GM21529 (cell line): ENCODE data around the gene TRPV5.

ENCODE experiments used
- ATAC-seq: cut with Tn5 transposase; IDR thresholded peaks from one replicate; pipeline ENCODE4 v1.9.1; 2021; ENCODE audit not compliant: unreplicated experiment

TRPV5 gene

DNA sequence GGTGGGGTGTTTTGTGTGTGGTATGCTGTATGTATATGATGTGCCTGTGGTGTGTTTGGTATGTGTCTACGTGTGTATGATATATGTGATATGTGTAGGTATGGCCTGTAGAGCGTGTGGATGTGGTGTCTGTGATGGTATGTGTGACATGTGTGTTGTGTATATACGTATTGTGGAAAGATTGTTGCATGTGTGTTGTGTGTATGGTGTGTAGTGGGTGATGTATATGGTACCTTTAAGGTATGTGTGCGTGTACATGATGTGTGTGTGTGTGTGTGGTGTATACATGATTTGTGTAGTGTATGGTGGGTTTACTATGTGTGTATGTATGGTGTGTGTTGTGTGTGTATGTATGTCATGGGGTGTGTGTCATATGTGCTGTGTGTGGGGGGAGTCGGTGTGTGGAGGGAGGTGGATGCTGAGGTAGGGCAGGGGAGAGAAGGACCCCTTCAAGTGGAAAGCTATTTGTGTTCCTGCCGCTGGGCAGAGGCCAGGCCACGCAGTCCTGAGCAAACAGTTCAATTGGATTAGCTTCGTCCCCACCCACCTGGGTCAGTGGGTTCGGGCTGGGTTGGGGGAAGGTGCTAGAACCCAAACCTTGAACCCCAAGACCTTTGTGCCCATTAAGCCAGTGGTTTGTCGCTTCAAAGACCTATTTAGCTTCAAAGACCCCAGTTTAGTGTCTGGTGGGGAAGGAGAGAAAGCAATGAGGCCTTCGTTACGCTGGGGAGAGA, 46.1 kb downstream of the TRPV5 start:
- ATAC-seq, result no peak

DNA sequence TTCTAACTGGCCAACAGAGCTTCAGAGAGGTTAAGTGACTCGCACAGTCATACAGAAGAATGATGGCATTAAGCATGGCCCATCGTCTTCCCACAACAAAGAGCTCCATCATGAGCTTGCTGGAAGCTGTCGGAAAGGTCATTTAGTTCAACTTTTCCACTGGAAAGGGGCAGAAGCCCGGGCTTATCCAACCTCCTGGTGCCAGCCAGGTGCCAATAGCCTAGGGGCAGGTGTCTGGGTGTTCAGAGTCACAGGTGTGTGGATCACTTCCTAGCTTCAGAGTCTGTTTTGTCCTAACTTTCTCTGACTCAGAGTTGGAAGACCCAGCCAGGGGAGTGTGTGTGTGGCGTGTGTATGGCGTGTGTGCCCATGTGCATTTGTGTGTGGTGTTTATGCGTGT, 46.7 kb downstream of the TRPV5 start:
- no peak for ATAC-seq

DNA sequence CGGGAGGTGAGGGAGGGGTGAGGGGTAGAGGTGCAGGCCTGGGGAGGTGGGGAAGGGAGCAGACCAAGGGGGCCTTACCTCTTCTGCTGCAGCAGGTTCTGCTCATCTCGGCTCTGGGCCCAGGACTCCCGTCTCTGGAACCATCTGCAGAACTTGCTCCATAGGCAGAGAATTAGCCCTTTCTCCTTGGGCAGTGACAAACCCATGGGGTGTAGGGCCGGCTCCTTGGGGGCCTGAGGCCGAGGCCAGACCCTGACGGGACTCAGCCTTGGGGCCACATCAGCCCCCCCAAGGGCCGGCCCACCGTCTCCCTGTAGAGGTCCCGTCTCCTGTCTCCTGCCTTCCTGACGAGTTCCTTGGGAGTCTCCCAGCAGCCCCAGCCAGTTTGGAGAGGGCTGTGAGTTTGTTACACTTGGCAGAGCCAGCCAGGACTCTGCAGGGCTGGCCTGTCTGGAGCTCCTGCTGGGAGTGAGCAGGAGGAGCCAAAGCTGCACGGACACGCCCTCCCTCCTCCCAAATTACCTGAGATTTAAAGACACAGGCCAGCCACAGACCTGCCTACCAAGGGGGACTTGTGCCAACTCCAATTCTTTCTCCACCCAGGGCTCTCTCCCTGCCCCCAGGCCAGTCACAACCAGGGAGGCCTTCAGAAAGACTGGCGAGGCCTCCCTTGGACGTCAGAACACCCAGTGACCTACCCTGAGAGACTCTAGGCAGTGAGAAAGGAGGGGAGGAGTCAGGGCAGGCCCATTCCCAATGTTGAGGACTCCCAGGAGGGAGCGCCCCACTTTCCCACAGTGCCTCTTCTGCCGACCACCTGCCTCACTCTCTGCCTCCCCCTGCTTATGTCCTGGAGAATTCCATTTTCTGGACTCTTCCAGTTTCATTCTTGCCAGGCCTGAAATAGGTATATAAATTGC, 48.0 kb downstream of the TRPV5 start, which contains the start of gene TRPV6:
Gene TRPV6, minus strand, starts transcription at position 435 of the 920 bp plus-strand sequence.
- ATAC-seq, result no peak

DNA sequence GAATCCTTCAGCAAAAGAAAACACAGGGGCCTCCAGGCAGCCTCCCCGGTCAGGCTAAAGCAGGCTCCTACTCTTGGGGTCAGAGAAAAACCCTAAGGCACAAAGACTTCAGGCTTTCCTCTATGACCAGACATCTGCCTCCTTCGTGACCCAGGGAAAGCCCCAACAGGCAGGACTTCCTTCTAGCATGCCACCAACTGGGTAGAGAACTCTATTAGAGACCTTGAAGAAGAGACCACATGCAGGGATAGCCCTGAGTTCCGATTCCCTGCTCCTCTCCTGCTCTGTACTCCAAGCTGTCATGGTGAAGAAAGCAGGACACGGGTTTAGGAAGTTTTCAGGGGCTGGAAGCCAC, 49.3 kb downstream of the TRPV5 start:
- no peak for ATAC-seq

DNA sequence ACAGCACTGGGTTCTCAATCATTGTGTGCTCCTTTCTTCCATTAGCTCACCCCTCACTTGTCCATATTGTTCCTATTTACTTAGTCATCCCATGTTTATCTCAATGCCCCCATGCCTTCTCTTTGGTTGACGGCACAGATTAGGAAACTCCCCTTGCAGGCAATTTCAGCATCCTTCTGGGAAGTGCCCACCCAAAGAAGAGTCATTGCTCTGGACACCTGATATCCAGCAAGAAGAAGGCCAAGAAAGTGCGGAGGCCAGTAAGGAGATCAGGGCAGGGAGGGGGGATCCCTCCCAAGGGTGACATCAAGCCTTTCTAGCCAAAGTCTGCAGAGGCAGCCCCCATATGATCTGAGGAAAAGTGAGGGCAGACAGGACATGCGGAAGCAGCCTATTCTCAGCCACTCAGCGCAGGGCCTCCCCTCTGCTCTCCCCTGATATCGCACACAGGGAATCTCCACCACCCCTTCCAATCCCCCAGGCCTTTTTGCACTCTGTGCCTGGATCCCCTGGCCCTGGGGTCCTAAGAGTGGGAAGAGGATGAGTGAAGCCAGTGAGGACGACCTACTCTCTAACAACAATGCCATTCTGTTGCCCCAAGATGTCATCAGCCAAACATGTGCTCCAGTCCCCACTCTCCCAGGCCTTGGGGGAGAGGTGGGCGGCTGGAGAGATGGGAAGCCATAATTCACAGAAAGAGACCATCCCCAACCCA, 49.8 kb downstream of the TRPV5 start:
- ATAC-seq, result no peak

GRCh38 chr7:142883145-142883544, 50.4 kb downstream of the TRPV5 start:
- ATAC-seq, result no peak

GRCh38 chr7:142882338-142882678, 51.2 kb downstream of the TRPV5 start:
- no peak for ATAC-seq

GRCh38 chr7:142881586-142882337, 51.8 kb downstream of the TRPV5 start:
- ATAC-seq, result no peak

DNA sequence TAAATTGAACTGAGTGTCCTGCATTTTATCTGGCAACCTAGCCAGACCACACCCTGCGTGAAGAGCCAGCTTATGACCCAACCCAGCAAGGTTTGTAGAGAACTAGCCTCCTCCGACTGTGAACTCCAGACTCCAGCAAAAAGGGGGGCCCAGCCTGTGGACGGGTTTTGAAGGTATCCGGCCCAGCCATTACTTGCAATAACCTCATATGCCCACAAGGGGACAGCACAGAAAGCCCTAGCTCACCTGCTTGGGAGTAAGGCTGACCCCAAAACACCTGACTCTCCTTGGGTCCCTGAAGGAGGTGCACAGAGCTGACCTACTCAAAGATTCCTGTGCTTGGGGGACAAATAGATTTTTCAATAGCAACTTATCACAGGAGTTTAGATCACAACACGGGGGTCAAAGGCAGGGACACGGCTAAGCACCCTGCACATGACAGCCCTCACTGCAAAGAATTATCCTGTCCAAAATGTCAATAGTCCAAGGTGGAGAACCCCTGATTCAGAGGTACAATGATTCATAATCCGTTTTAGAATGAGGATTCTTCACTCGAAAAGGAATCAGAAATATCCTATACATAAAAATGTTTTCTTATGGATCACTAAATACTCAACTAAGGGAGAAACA, 52.6 kb downstream of the TRPV5 start:
- peak; percentile 61 for ATAC-seq

DNA sequence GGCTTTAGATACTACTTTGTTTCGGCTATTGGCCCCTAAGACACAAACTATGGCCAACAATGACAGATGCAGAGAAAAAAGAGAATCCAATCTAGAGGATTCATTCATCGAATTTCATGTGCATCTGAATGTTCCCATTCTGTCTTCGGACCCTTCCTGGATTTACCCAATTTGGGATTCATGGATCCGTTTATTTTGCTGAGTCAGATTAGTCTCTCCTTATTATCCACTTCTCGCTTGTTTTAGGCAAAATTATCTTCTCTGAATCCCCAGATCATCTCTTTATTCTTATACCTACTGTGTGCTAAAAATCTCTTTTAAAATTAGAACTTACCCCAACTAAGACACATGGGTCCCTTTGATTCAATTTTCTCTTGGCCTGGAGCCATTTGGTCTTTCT, 54.5 kb downstream of the TRPV5 start:
- no peak for ATAC-seq

- no peak for ATAC-seq
Observed at GRCh38 chr7:142878315-142878714, 55.2 kb downstream of the TRPV5 start.

DNA sequence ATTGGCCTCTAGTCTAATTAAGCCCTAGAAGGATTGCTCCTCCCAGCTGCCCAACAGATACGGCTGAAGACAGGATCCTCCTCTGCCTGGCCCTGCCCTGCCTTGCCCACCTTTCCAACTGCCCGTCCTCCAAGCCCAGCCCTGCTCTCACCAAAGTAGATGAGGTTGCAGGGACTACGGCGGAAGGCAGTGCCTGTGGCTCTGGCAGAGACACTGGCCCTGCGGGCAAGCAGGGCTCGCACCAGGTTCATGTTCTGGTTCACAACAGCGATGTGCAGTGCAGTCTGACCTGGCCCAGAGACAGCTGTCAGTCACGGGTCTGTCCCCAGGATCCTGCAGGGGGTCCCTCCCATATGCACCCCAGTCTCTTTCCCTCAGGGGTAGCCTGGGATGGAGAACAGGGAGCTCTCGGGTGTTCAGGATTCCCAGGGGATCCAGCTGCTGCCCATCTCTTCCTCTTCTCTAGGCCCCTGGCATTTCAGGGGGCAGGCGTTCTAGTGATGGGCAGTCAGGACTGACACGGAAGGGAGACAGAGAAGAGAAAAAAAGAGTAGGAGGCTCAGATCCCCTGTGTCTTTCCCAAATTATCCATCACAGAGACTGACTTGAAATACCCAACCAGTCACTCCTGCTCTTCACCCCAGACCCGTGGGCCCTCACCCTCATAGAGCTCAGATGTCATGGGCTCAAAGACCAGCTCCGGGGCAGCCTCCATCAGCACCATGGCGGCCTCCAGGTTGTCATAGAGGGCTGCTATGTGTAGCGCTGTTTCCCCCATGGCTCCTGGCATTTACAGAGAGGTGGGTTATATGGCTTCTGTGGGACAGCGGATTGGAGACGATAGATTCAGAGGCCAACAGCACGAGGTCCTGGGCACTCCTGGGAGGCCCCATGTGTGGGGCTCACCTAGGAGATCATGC, 56.3 kb downstream of the TRPV5 start:
- no peak for ATAC-seq

- ATAC-seq, result no peak
Observed at GRCh38 chr7:142876236-142876960, 57.1 kb downstream of the TRPV5 start.

DNA sequence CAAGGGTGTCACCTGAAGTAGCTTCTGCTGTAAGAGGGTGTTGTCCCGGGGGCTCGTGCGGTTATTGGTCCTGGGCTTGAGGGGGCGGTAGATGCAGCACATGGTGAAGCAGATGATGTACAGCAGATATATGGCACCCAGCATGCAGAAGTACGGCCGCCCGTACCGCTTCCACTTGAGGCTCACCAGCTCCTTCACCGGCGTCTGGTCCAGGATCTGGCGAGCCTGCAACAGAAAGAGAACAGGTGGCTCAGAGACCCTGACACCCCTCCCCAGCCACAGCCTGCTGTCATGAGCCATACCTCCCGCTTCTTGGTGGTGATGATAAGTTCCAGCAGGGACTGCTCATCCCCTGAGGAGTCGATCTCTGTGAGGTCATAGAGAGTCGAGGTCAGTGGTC, 58.1 kb downstream of the TRPV5 start:
- ATAC-seq, result no peak

- no peak for ATAC-seq
Observed at GRCh38 chr7:142874837-142875236, 58.7 kb downstream of the TRPV5 start.

- no peak for ATAC-seq
Observed at GRCh38 chr7:142874409-142874808, 59.1 kb downstream of the TRPV5 start.

- ATAC-seq, result no peak
Observed at GRCh38 chr7:142873871-142874270, 59.7 kb downstream of the TRPV5 start.

DNA sequence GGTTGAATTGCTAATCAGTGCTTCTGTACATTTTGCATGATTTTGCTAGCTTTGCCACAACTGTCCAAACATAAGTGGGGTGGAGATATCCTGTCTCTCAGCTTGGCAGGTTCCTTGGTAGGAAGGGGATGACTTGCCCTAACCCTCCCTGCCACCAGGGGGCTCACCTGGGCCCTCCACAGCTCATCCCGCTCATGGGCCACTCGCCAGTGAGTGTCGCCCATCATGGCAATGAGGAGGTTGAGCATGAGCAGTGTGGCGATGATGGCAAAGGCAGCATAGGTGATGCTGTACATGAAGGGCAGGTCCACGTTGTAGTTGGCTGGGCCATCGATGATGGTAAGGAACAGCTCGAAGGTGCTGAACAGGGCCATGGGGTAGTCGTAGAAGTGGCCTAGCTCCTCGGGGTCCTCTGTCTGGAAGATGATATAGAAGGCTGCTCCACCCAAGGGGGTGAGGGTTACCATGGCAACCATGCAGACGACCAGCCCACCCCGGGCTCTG, 60.2 kb downstream of the TRPV5 start:
- ATAC-seq, result peak; percentile 81
